ENCODE measurements around the gene COX5A.

GRCh38 chr15:74967670-74968069 is 29.8 kb upstream of the COX5A start:
- TF ChIP-seq CTCF (IDR thresholded peaks at IDR 0.05) (no peak), EZH2 (IDR thresholded peaks at IDR 0.05; ENCODE audit: borderline replicate concordance, insufficient read depth, low read depth, low read length, poor library complexity, severe bottlenecking) (no peak)
